ENCODE data around the gene SPPL3.
A peak's percentile ranks its signal among the peaks of the same experiment; 100 is the strongest.

SPPL3 gene

DNA sequence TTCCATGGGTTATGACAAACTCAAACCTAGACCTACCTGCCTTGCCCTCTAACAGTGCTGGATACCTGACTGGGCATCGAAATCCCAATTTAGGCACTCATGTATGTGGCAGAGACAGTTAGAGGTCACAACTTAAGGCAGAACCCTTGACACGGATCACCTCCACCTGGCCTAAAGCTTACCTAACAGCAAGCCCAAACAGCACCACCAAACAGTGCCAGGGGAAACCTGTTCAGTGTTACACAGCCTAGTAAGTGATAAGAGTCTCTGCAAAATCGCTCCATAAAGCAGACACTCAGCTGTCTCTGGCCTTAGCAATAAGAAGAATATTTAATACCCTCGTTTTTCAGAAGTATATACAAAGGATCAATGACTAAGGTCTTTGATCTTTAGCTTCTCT lies 77.8 kb downstream of the SPPL3 start:
- TF ChIP-seq FOXM1 (IDR thresholded peaks at IDR 0.05; ENCODE audit: borderline replicate concordance, low read depth) = no peak

DNA sequence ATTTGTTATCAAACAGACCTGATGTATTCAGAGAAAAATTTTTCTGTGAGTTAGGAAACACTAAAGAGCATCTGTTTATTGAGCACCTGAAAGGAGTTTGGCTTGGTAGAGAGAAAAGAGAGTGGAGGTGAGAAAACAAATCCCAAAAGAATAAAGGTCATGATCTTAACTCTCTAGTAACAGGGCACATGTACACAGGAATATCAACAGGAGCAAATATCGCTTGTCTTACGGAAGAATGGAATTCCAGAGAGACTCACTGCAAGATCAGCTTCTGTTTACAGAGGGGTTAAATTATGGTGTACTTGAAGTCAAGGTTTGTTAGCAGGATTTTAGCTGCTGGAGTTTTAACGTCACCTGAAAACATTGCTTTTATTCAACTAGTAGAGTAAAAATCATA lies 78.8 kb downstream of the SPPL3 start:
- TF ChIP-seq TAF1 (IDR thresholded peaks at IDR 0.05; ENCODE audit: low read depth) (no peak), RAD21 (IDR thresholded peaks at IDR 0.05; ENCODE audit: low read depth) (no peak), EGR1 (IDR thresholded peaks at IDR 0.05) (no peak)

DNA sequence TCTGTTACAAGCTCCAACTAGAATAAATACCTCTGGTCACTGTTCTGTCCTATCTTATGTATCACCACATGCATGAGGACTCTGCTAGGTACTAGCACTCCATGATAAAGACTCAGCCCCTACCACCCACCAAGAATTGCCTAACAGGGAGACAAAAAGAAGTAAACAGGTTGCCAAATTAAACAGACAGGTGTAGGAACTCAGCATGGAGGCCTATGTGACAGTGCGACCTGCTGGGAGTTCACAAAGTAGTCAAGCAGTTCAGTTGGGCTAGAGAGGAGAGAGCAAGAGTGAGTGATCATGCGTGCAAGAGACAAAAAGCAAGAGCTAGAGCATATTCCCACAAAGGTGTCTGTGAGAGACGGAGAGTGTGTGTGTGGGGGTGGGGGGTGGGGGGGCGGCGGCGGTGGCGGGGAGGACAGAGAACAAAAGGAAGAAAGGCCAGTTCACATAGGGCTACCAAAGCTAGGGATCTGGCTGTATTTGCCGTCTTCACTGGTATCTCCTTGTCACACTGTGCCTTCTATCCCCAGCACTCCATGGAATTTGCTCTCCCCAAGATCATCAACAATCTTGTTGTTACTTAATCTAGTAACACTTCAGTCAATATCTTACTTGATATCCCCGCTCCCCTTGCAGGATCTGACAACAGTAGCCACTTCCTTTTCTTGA lies 81.2 kb downstream of the SPPL3 start:
- TF ChIP-seq CEBPB (IDR thresholded peaks at IDR 0.05) = peak; percentile 47; the same call in 1 of the 2 replicates
- TF ChIP-seq, protein P1, sequence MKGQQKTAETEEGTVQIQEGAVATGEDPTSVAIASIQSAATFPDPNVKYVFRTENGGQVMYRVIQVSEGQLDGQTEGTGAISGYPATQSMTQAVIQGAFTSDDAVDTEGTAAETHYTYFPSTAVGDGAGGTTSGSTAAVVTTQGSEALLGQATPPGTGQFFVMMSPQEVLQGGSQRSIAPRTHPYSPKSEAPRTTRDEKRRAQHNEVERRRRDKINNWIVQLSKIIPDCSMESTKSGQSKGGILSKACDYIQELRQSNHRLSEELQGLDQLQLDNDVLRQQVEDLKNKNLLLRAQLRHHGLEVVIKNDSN (IDR thresholded peaks at IDR 0.05) = no peak

DNA sequence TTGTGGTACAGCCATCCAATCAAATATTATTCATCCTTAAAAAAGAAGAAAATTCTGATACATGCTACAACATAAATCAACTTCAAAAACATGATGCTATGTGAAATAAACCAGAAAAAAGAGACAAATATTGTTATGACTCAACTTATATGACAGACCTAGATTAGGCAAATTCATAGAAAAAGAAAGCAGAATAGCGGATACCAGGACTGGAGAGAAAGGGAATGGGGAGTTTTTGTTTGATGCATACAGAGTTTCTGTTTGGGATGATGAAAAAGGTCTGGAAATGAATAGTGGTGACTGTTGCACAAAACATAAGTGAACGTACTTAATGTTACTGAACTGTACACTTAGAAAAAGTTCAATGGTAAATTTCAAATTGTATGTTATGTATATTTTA lies 82.3 kb downstream of the SPPL3 start:
- no peak for TF ChIP-seq NFIC (IDR thresholded peaks at IDR 0.05)
- no peak for TF ChIP-seq TCF12 (IDR thresholded peaks at IDR 0.05; ENCODE audit: low read depth)
- TF ChIP-seq, protein P2, sequence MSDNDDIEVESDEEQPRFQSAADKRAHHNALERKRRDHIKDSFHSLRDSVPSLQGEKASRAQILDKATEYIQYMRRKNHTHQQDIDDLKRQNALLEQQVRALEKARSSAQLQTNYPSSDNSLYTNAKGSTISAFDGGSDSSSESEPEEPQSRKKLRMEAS (IDR thresholded peaks at IDR 0.05) = no peak
- TF ChIP-seq, protein P3, sequence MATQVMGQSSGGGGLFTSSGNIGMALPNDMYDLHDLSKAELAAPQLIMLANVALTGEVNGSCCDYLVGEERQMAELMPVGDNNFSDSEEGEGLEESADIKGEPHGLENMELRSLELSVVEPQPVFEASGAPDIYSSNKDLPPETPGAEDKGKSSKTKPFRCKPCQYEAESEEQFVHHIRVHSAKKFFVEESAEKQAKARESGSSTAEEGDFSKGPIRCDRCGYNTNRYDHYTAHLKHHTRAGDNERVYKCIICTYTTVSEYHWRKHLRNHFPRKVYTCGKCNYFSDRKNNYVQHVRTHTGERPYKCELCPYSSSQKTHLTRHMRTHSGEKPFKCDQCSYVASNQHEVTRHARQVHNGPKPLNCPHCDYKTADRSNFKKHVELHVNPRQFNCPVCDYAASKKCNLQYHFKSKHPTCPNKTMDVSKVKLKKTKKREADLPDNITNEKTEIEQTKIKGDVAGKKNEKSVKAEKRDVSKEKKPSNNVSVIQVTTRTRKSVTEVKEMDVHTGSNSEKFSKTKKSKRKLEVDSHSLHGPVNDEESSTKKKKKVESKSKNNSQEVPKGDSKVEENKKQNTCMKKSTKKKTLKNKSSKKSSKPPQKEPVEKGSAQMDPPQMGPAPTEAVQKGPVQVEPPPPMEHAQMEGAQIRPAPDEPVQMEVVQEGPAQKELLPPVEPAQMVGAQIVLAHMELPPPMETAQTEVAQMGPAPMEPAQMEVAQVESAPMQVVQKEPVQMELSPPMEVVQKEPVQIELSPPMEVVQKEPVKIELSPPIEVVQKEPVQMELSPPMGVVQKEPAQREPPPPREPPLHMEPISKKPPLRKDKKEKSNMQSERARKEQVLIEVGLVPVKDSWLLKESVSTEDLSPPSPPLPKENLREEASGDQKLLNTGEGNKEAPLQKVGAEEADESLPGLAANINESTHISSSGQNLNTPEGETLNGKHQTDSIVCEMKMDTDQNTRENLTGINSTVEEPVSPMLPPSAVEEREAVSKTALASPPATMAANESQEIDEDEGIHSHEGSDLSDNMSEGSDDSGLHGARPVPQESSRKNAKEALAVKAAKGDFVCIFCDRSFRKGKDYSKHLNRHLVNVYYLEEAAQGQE (IDR thresholded peaks at IDR 0.05; ENCODE audit: low read depth) = no peak
- TF ChIP-seq TEAD4 (IDR thresholded peaks at IDR 0.05) = no peak
- TF ChIP-seq EP300 (IDR thresholded peaks at IDR 0.05; ENCODE audit: borderline replicate concordance) = no peak
- TF ChIP-seq, protein P1 (IDR thresholded peaks at IDR 0.05) = no peak
- no peak for TF ChIP-seq RAD21 (IDR thresholded peaks at IDR 0.05; ENCODE audit: low read depth)
- TF ChIP-seq ZBTB7A (IDR thresholded peaks at IDR 0.05; ENCODE audit: low read depth) = no peak
- TF ChIP-seq CREB1 (IDR thresholded peaks at IDR 0.05; ENCODE audit: low read depth) = no peak
- no peak for TF ChIP-seq EGR1 (IDR thresholded peaks at IDR 0.05)
- TF ChIP-seq FOXM1 (IDR thresholded peaks at IDR 0.05; ENCODE audit: borderline replicate concordance, low read depth) = no peak
- TF ChIP-seq TAF1 (IDR thresholded peaks at IDR 0.05; ENCODE audit: low read depth) = no peak
- no peak for TF ChIP-seq YY1 (IDR thresholded peaks at IDR 0.05; ENCODE audit: low read depth)
- TF ChIP-seq CEBPB (IDR thresholded peaks at IDR 0.05) = no peak

DNA sequence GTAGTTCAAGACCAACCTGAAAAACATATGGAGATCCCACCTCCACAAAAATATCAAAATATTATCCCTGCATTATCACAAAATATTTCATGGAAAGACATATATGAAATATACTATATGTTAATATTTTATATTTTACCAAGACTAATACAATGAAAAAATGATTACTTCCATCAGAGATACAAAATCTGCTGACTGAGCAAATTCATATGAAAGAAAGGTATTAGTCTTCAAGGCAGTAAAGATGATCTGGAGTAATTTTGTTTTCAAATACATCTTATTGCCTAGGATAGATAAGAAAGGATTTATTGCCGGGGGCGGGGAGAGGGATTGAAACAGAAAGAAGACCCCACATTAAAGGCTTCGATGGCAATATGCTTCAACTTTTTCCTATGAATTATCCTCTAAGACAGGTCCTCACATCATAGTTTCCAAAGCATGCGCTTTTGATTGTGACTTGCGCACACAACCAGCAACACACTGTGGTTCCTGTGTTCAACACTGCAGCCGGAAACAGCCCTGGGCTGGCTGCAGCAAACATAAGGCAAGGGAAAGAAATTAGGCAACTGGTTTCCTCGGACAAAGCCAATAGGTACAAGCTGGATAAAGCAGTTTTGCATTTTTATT lies 83.2 kb downstream of the SPPL3 start:
- TF ChIP-seq TAF1 (IDR thresholded peaks at IDR 0.05; ENCODE audit: low read depth) (no peak), ZBTB7A (IDR thresholded peaks at IDR 0.05; ENCODE audit: low read depth) (no peak), TCF12 (IDR thresholded peaks at IDR 0.05; ENCODE audit: low read depth) (no peak), CREB1 (IDR thresholded peaks at IDR 0.05; ENCODE audit: low read depth) (no peak), YY1 (IDR thresholded peaks at IDR 0.05; ENCODE audit: low read depth) (no peak), RAD21 (IDR thresholded peaks at IDR 0.05; ENCODE audit: low read depth) (no peak), FOXM1 (IDR thresholded peaks at IDR 0.05; ENCODE audit: borderline replicate concordance, low read depth) (no peak), EP300 (IDR thresholded peaks at IDR 0.05; ENCODE audit: borderline replicate concordance) (no peak), TEAD4 (IDR thresholded peaks at IDR 0.05) (no peak), NFIC (IDR thresholded peaks at IDR 0.05) (no peak)
- TF ChIP-seq, protein P2 (IDR thresholded peaks at IDR 0.05) = no peak
- TF ChIP-seq, protein P1 (IDR thresholded peaks at IDR 0.05) = no peak
- TF ChIP-seq, protein P3 (IDR thresholded peaks at IDR 0.05; ENCODE audit: low read depth) = no peak

DNA sequence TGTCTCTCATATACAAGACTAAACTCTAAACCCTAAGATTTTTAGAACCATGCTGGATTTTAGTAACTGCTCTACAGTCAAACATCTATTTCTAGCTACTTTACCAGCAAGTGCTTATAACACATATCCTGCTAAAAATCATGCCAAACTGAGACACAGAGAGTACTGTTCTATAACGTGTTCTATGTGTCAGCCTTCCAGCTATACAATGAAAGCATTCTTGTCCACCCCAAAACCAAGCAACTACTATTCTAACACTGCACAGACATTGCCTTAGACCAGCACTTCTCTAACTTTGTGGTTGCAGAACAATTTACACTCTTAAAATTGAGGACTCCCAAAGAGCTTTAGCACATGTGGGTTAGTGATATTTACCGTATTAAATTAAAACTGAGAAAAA lies 85.7 kb downstream of the SPPL3 start:
- TF ChIP-seq ZBTB7A (IDR thresholded peaks at IDR 0.05; ENCODE audit: low read depth) = no peak
- TF ChIP-seq, protein P2 (IDR thresholded peaks at IDR 0.05) = no peak
